Measurements from ENCODE around the gene SIGLEC8. TPM values are rescaled to one million over a fixed set of nuclear protein-coding genes. Genes with fewer than 3 reads are reported as not detected.

Gene SIGLEC8
- total RNA-seq = not detected in 2 replicates

- DNase-seq (ENCODE audit: low read depth) = no peak
- TF ChIP-seq CTCF (IDR thresholded peaks at IDR 0.05; ENCODE audit: insufficient read depth, low read depth, low read length) = no peak
- H3K4me3 ChIP-seq (ENCODE audit: low read depth, low read length) = no peak within 1 kb of the TSS
Observed at GRCh38 chr19:51458051-51458645, at the start of gene SIGLEC8. Gene SIGLEC8, minus strand, starts transcription at chr19:51458454. Its CDS starts 67 bp downstream, at chr19:51458387.

GRCh38 chr19:51507640-51508058, 49.4 kb upstream of the SIGLEC8 start:
- DNase-seq (ENCODE audit: low read depth) = no peak
- TF ChIP-seq CTCF (IDR thresholded peaks at IDR 0.05; ENCODE audit: insufficient read depth, low read depth, low read length) = no peak
- no peak overlapping the region for H3K4me3 ChIP-seq (ENCODE audit: low read depth, low read length)

GRCh38 chr19:51507192-51507591, 48.9 kb upstream of the SIGLEC8 start:
- DNase-seq (ENCODE audit: low read depth) = no peak

DNA sequence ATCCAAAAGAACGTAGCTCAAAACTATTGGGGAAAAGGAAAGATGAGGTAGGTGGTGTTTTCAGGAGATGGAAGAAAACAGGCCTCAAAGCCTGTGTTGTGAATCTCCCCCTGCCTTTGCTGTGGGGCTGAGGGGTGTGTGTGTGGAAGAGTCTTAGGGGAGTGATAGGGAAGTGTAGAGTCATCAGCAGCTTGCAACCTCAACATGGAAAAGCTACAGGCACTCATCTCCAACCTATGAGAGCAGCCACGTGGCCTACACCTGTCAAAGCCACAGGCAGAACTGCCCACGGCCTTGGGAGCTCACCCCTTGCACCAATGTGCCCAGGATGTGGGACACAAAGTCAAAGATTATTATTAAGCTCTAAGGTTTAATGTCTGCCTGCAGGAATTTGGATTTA, 47.6 kb upstream of the SIGLEC8 start:
- H3K4me3 ChIP-seq (ENCODE audit: low read depth, low read length) = no peak overlapping the region
- no peak for TF ChIP-seq CTCF (IDR thresholded peaks at IDR 0.05; ENCODE audit: insufficient read depth, low read depth, low read length)

More at GRCh38 chr19:51507192-51507591, 48.9 kb upstream of the SIGLEC8 start:
- no peak for TF ChIP-seq CTCF (IDR thresholded peaks at IDR 0.05; ENCODE audit: insufficient read depth, low read depth, low read length)
- no peak overlapping the region for H3K4me3 ChIP-seq (ENCODE audit: low read depth, low read length)

DNA sequence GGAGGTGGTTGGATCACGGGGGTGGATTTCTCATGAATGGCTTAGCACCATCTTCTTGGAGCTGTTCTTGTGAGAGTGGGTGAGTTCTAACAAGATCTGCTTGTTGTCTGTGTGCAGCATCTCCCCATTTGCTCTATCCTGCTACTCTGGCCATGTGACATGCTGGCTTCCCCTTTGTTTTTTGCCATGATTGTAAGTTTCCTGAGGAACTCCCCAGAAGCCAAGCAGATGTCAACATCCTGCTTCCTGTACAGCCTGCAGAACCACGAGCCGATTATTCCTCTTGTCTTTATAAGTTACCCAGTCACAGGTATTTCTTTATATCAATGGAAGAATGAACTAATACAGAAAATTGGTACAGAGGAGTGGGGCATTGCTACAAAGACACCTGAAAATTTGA, 45.6 kb upstream of the SIGLEC8 start:
- TF ChIP-seq CTCF (IDR thresholded peaks at IDR 0.05; ENCODE audit: insufficient read depth, low read depth, low read length) = no peak
- no peak overlapping the region for H3K4me3 ChIP-seq (ENCODE audit: low read depth, low read length)
- DNase-seq (ENCODE audit: low read depth) = no peak

More for the DNA sequence above, 47.6 kb upstream of the SIGLEC8 start:
- no peak for DNase-seq (ENCODE audit: low read depth)

DNA sequence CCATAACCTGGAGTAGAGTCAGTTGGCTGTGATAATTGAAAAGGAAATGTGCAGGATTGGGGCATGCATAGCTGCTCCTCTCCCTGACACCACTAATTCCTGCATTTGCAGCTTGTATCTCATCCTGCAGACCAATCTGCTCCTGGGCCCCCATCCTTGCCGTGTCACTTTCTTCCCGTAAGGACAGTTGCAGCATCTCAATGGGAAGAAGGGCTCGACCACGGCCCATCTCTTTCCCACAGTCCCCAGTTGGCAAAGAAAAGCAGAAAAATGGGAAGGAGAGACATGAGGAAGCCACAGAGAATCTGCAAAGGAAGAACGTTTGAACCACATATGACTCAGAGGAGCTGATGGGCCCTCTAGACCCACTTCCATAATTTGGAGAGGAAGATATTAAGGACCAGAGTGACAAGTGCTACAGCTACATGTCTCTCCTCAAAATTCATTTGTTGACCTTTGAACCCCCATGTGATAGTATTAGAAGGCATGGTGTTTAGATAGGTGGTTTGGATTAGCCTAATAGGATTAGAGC, 45.1 kb upstream of the SIGLEC8 start:
- H3K4me3 ChIP-seq (ENCODE audit: low read depth, low read length) = no peak overlapping the region
- no peak for TF ChIP-seq CTCF (IDR thresholded peaks at IDR 0.05; ENCODE audit: insufficient read depth, low read depth, low read length)
- DNase-seq (ENCODE audit: low read depth) = no peak

Data from fibroblast of villous mesenchyme (primary cell).